GM23248 (cell line): ENCODE data around the gene RASEF.

ENCODE experiments used
- EZH2 ChIP-seq: fragments of 200-600 bp; sonication (generic); IDR thresholded peaks from 2 replicates; pipeline ENCODE4 v1.6.1; 2018; ENCODE audit warnings: antibody characterized with exemption, mild to moderate bottlenecking; ENCODE audit not compliant: insufficient read depth, poor library complexity, severe bottlenecking
- EZH2phosphoT487 ChIP-seq: fragments of 200-600 bp; sonication (generic); IDR thresholded peaks from 2 replicates; pipeline ENCODE4 v1.6.1; 2018; ENCODE audit warnings: antibody characterized with exemption, moderate library complexity, mild to moderate bottlenecking, low read depth; ENCODE audit not compliant: insufficient read depth

DNA sequence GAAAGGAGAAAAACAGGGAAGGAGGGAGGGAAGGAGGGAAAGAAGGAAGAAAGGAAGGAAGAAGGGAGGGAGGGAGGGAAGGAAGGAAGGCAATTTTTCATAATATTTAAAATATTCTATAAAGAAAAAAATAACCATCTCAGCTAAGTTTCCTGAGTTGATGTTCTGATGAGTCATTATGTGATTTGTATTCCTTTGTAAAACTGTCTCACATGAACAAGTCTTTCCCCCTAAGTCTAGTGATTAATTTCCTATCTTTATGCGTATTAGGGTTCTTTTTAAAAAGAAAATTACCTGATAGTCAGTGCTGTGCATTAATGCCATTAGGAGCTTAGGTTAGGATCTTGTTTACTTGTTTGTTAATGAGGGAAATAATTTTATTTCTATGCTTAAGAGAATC is 94.1 kb downstream of the RASEF start:
- TF ChIP-seq EZH2, result no peak
- no peak for TF ChIP-seq EZH2phosphoT487
